ENCODE results near the gene ERVV-1.

GRCh38 chr19:52997975-52998374, 15.7 kb upstream of the ERVV-1 start:
- TF ChIP-seq, protein P1, sequence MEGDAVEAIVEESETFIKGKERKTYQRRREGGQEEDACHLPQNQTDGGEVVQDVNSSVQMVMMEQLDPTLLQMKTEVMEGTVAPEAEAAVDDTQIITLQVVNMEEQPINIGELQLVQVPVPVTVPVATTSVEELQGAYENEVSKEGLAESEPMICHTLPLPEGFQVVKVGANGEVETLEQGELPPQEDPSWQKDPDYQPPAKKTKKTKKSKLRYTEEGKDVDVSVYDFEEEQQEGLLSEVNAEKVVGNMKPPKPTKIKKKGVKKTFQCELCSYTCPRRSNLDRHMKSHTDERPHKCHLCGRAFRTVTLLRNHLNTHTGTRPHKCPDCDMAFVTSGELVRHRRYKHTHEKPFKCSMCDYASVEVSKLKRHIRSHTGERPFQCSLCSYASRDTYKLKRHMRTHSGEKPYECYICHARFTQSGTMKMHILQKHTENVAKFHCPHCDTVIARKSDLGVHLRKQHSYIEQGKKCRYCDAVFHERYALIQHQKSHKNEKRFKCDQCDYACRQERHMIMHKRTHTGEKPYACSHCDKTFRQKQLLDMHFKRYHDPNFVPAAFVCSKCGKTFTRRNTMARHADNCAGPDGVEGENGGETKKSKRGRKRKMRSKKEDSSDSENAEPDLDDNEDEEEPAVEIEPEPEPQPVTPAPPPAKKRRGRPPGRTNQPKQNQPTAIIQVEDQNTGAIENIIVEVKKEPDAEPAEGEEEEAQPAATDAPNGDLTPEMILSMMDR (IDR thresholded peaks at IDR 0.05) = no peak
- no peak for TF ChIP-seq EZH2phosphoT487 (IDR thresholded peaks at IDR 0.05)

All from neural progenitor cell (in vitro differentiated cells).